GM12875 (cell line): Measurements from ENCODE around the gene PKM.

Experiments
- H3K4me3 ChIP-seq: one replicate; pipeline ENCODE4 v1.5.1; 2011; ENCODE audit warnings: low read depth, low read length, control low read depth
- CTCF ChIP-seq: IDR thresholded peaks from 2 replicates; pipeline ENCODE4 v1.5.1; 2011; ENCODE audit warnings: low read depth, mild to moderate bottlenecking, control low read depth, inconsistent platforms, low read length, moderate library complexity, borderline replicate concordance; ENCODE audit not compliant: insufficient read depth

PKM gene

GRCh38 chr15:72182673-72183072 is 48.3 kb downstream of the PKM start:
- no peak for TF ChIP-seq CTCF
- H3K4me3 ChIP-seq: no peak overlapping the region

- TF ChIP-seq CTCF: no peak
- H3K4me3 ChIP-seq: no peak overlapping the region
Measured at GRCh38 chr15:72182244-72182643, 48.7 kb downstream of the PKM start.

- TF ChIP-seq CTCF: no peak
- no peak overlapping the region for H3K4me3 ChIP-seq
Measured at GRCh38 chr15:72180761-72181324, 50.1 kb downstream of the PKM start.

GRCh38 chr15:72179950-72180581 is 50.9 kb downstream of the PKM start:
- no peak overlapping the region for H3K4me3 ChIP-seq
- no peak for TF ChIP-seq CTCF

GRCh38 chr15:72178976-72179585 is 51.9 kb downstream of the PKM start:
- H3K4me3 ChIP-seq: no peak overlapping the region
- no peak for TF ChIP-seq CTCF

GRCh38 chr15:72176743-72177142 is 54.2 kb downstream of the PKM start:
- no peak overlapping the region for H3K4me3 ChIP-seq
- no peak for TF ChIP-seq CTCF

- TF ChIP-seq CTCF: no peak
- no peak overlapping the region for H3K4me3 ChIP-seq
Measured at GRCh38 chr15:72176159-72176558, 54.8 kb downstream of the PKM start.
